Heart left ventricle (tissue), 16 donors: ENCODE results near the gene DNAH1. TPM values are rescaled to one million over a fixed set of nuclear protein-coding genes. Genes with fewer than 3 reads are reported as not detected.

Experiments
- ATAC-seq, 4 donors: fragments of 200-7000 bp; cut with Tn5 transposase; one replicate each; pipeline ENCODE4 v1.9.1; 2020 to 2022; ENCODE audit warnings: moderate library complexity in 4 of 4, mild to moderate bottlenecking in 3 of 4, moderate number of reproducible peaks in 1 of 4
- DNase-seq, 5 donors: peaks; one replicate each; pipeline ENCODE4 v3.0.0-alpha.2; 2020
- H3K27ac ChIP-seq, 12 donors: fragments of 200-600 bp; sonication (generic) in 4 of 12; one replicate each; pipeline versions ENCODE4 v1.5.0 to v1.8.0; 2016 to 2022; ENCODE audit warnings: mild to moderate bottlenecking in 2 of 12
- H3K27me3 ChIP-seq, 9 donors: fragments of 200-600 bp; sonication (generic) in 2 of 9; one replicate each; pipeline versions ENCODE4 v1.5.1 to v1.8.0; 2016 to 2022; ENCODE audit warnings: mild to moderate bottlenecking in 3 of 9
- H3K36me3 ChIP-seq, 9 donors: fragments of 200-600 bp; sonication (generic) in 2 of 9; one replicate each; pipeline versions ENCODE4 v1.5.0 to v1.8.0; 2018 to 2022; ENCODE audit warnings: mild to moderate bottlenecking in 2 of 9
- H3K4me1 ChIP-seq, 12 donors: fragments of 200-600 bp; sonication (generic) in 4 of 12; one replicate each; pipeline versions ENCODE4 v1.5.0 to v1.8.0; 2016 to 2022; ENCODE audit warnings: mild to moderate bottlenecking in 3 of 12
- H3K4me3 ChIP-seq, 12 donors: fragments of 200-600 bp; sonication (generic) in 4 of 12; one replicate each; pipeline versions ENCODE4 v1.5.0 to v1.8.0; 2017 to 2022; ENCODE audit warnings: mild to moderate bottlenecking in 9 of 12, moderate library complexity in 4 of 12
- H3K9me3 ChIP-seq, 12 donors: fragments of 200-600 bp; sonication (generic) in 4 of 12; one replicate each; pipeline versions ENCODE4 v1.5.0 to v1.8.0; 2016 to 2022; ENCODE audit warnings: mild to moderate bottlenecking in 1 of 12
- POLR2A ChIP-seq, 2 donors: fragments of 450-650 bp; IDR thresholded peaks; one replicate each; pipeline ENCODE4 v1.6.1; 2017; ENCODE audit warnings: antibody characterized with exemption in 2 of 2, mild to moderate bottlenecking in 2 of 2, moderate library complexity in 2 of 2
- WGBS, 4 donors: extraction: QIAGEN DNeasy Blood & Tissue Kit in 2 of 4; methylation state at CpG; one replicate each; pipeline versions ENCODE4 v1.1.5 to v1.1.7; 2013 to 2018; 5-methylcytosine and 5-hydroxymethylcytosine counted together
- intact Hi-C, 10 donors: fragments of 100-400 bp; cut with DNase I; formaldehyde crosslinking; loops; one replicate each; pipeline versions ENCODE4 v1.11.1 to v1.14.2; 2022
- microRNA counts, 2 donors: library from miRNA; unstranded; fragments of <30 nt; microRNA quantifications; one replicate each; lab custom pipeline; 2016
- microRNA-seq, 4 donors: library from miRNA; unstranded; fragments of <30 nt; microRNA quantifications; one replicate each; pipeline versions ENCODE4 to v1.2.0, GENCODE V29; 2017 to 2020
- polyA plus RNA-seq, 2 donors: library from polyadenylated mRNA; stranded (reverse); fragments of 200-250 nt; gene quantifications; one replicate each; pipeline ENCODE4 v1.2.3, GENCODE V29; 2013
- total RNA-seq, 9 donors: library from RNA; depleted of rRNA in 2 of 9; stranded (reverse); fragments of >200 nt in 2 of 9; fragmentation: NEBNext Ultra II Directional in 3 of 9; extraction: Animal tissue kit (Norgen Biotek cat#: 25700) in 3 of 9; gene quantifications; one replicate each; pipeline versions ENCODE4 v1.1.0 to v1.2.4, GENCODE V29; 2016 to 2023
- TF ChIP-seq, protein P1 (sequence below), 12 donors: fragments of 200-600 bp; sonication (generic) in 4 of 12; IDR thresholded peaks; one replicate each; pipeline versions ENCODE4 v1.5.0 to v1.8.0; 2018 to 2022; ENCODE audit warnings: antibody characterized with exemption in 12 of 12, mild to moderate bottlenecking in 5 of 12
- donor health status: ischemic (EF 13 %, LVEDD 7.1; RV severe dilation, severe dysfunction).
- donor health status: healthy with polysubstance abuse.
- donor health status: DM: no; HTN: yes; CAD: no.
- donor health status: DM: no; HTN: no; CAD: no.
- donor health status: ischemic (EF 25% LVEDD 6.9; RV normal size, moderate dysfunction).
- donor health status: ischemic (EF 25% LVEDD 5.7; RV mildly dilated, moderate dysfunction).
- donor health status: healthy.
- donor health status: DM: yes; HTN: yes; CAD: no.
- donor health status: ischemic (EF 35%, LVEDD 5.7; RV mildly dilated, moderate dysfunction).
- donor health status: nonischemic (EF 11% LVEDD 7.7; RV severe dilation, severe dysfunction).
- donor health status: DM: yes; HTN: yes; CAD: no.
- donor health status: PGD.
- donor health status: ischemic (EF 29% LVEDD 5.4; RV normal size, mild dysfunction).
- donor health status: nonischemic (EF 23%, LVEDD 6.1; RV moderate dilation, normal function).

Gene DNAH1
- total and polyA plus RNA-seq, 11 donors: 0.95 to 6.6 (median 2.8) TPM

DNA sequence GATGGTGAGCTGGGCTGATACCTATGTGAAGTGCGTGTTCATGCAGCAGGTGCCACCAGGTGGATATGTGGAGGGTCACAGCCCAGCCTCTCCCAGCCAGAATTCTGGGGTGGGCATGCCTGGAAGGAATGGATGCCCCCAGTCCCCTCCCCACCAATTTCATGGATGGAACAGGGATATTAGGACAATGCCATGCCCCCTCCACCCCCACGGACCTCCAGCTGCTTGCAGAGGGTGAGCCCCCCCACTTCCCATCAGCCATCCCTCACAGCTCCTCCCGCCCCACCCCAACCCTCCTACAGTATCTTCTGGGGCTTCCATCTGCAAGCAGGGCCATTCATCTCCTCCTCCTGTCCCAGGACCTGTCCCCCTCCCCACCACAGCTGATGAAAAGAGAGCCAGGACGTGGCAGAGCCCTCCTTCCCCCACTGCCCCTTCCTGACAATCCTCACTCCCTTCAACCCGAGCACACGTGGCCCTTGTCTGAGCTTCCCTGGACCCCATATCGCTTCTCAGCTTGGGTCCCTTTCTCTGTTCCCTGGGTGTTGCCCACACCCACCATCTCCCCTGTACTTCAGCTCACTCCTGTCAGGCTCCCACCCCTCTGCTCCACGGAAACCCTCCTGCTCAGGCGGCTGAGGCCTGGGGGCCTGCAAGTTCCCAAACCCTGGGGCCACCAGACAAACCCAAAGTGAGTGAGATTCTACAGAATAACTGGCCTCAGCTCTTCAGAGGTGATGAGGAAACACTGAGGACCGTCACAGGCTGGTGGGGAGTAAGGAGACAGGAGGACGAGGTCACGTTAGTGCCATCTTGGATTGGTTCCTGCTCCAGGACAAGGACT, 131.6 kb downstream of the DNAH1 start:
- peak overlapping the region in 11 of 12 donors; percentile 14 to 99 (median 93) for H3K27ac ChIP-seq
- H3K4me1 ChIP-seq: peaks cover 0 to 49% (median 15%) of the 10 kb centered on the region in 12 donors
- ATAC-seq: peak in 3 of 4 donors; percentile 0 to 1 (median 1)
- peaks cover 0 to 22% (median 2%) of the 10 kb centered on the region in 9 donors for H3K36me3 ChIP-seq
- WGBS, 4 donors: 45 to 59% (median 49%) methylated on average over 12 of the region's 12 CpGs
- intact Hi-C loops: loop anchor here in 8 of 10 donors (1.0 to 2.0 kb wide), 3 partner anchors 17 to 19 kb away; no protein-coding TSS in a partner anchor
- TF ChIP-seq POLR2A (IDR thresholded peaks at IDR 0.05): no peak
- TF ChIP-seq, protein P1, sequence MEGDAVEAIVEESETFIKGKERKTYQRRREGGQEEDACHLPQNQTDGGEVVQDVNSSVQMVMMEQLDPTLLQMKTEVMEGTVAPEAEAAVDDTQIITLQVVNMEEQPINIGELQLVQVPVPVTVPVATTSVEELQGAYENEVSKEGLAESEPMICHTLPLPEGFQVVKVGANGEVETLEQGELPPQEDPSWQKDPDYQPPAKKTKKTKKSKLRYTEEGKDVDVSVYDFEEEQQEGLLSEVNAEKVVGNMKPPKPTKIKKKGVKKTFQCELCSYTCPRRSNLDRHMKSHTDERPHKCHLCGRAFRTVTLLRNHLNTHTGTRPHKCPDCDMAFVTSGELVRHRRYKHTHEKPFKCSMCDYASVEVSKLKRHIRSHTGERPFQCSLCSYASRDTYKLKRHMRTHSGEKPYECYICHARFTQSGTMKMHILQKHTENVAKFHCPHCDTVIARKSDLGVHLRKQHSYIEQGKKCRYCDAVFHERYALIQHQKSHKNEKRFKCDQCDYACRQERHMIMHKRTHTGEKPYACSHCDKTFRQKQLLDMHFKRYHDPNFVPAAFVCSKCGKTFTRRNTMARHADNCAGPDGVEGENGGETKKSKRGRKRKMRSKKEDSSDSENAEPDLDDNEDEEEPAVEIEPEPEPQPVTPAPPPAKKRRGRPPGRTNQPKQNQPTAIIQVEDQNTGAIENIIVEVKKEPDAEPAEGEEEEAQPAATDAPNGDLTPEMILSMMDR (IDR thresholded peaks at IDR 0.05): no peak
- no peak overlapping the region for H3K4me3 ChIP-seq
- no peaks in the 10 kb centered on the region for H3K27me3 ChIP-seq
- H3K9me3 ChIP-seq: no peaks in the 10 kb centered on the region
- DNase-seq: peak in 3 of 5 donors; percentile 29 to 50 (median 39)

MicroRNAs encoded within 50 kb of the gene (microRNA counts, 767-probe panel; counts per million panel counts)
- microRNA hsa-let-7g-5p (lab: Ali Mortazavi, UCI): 6,622 to 6,755 counts per million in 2 donors

Small RNAs within 50 kb of the gene (microRNA-seq; reads per million reads assigned to microRNA genes)
- gene MIR135A1: 0 to 0.41 (median 0.06) reads per million in 4 donors
- 46,376 to 156,410 (median 77,629) reads per million in 4 donors for gene MIRLET7G

Other genes with a start within 250 kb of the DNAH1 start
- 1 to 10 TPM in 7 of 9 donors, under 1 TPM in 2; 0.66 to 5.2 (median 1.4) TPM for gene POC1A, start 161.9 kb upstream of the DNAH1 start, total RNA-seq
- 1 to 10 TPM in 1 of 2 donors, under 1 TPM in 1; 0.50 to 3.0 TPM for gene POC1A, start 161.9 kb upstream of the DNAH1 start, polyA plus RNA-seq
- 100 to 1,000 TPM in 8 of 9 donors, 10 to 100 TPM in 1; 77.9 to 213 (median 146) TPM for gene ALAS1, start 118.2 kb upstream of the DNAH1 start, total RNA-seq
- gene ALAS1, start 118.2 kb upstream of the DNAH1 start, polyA plus RNA-seq: 100 to 1,000 TPM; 107 to 132 TPM
- gene TLR9, start 90.7 kb upstream of the DNAH1 start, total RNA-seq: under 1 TPM in 8 of 9 donors, not detected in 1; 0.12 to 0.65 (median 0.29) TPM
- gene TLR9, start 90.7 kb upstream of the DNAH1 start, polyA plus RNA-seq: under 1 TPM; 0.04 to 0.23 TPM
- gene TWF2, start 77.2 kb upstream of the DNAH1 start, total RNA-seq: 100 to 1,000 TPM in 7 of 9 donors, 10 to 100 TPM in 2; 62.9 to 133 (median 117) TPM
- 100 to 1,000 TPM in 1 of 2 donors, 10 to 100 TPM in 1; 45.8 to 109 TPM for gene TWF2, start 77.2 kb upstream of the DNAH1 start, polyA plus RNA-seq
- 10 to 100 TPM in 2 of 9 donors, 1 to 10 TPM in 7; 5.7 to 30.2 (median 8.2) TPM for gene PPM1M, start 70.6 kb upstream of the DNAH1 start, total RNA-seq
- 1 to 10 TPM; 5.6 to 6.6 TPM for gene PPM1M, start 70.6 kb upstream of the DNAH1 start, polyA plus RNA-seq
- gene WDR82, start 37.7 kb upstream of the DNAH1 start, total RNA-seq: 10 to 100 TPM; 44.9 to 73.6 (median 61.2) TPM
- gene WDR82, start 37.7 kb upstream of the DNAH1 start, polyA plus RNA-seq: 10 to 100 TPM; 24.7 to 69.2 TPM
- 1 to 10 TPM; 2.6 to 8.4 (median 4.1) TPM for gene GLYCTK, start 28.5 kb upstream of the DNAH1 start, total RNA-seq
- 1 to 10 TPM; 4.7 to 6.4 TPM for gene GLYCTK, start 28.5 kb upstream of the DNAH1 start, polyA plus RNA-seq
- 10 to 100 TPM; 50.0 to 75.9 (median 55.1) TPM for gene BAP1, start 93.7 kb downstream of the DNAH1 start, total RNA-seq
- 10 to 100 TPM; 40.3 to 78.9 TPM for gene BAP1, start 93.7 kb downstream of the DNAH1 start, polyA plus RNA-seq
- 10 to 100 TPM; 10.8 to 27.6 (median 16.4) TPM for gene PHF7, start 94.3 kb downstream of the DNAH1 start, total RNA-seq
- 1 to 10 TPM; 4.0 to 4.2 TPM for gene PHF7, start 94.3 kb downstream of the DNAH1 start, polyA plus RNA-seq
- 10 to 100 TPM; 13.4 to 29.0 (median 14.4) TPM for gene SEMA3G, start 128.8 kb downstream of the DNAH1 start, total RNA-seq
- 10 to 100 TPM; 11.4 to 19.6 TPM for gene SEMA3G, start 128.8 kb downstream of the DNAH1 start, polyA plus RNA-seq
- over 10,000 TPM in 2 of 9 donors, 1,000 to 10,000 TPM in 7; 4,301 to 15,255 (median 8,364) TPM for gene TNNC1, start 137.7 kb downstream of the DNAH1 start, total RNA-seq
- over 10,000 TPM in 1 of 2 donors, 1,000 to 10,000 TPM in 1; 6,829 to 20,003 TPM for gene TNNC1, start 137.7 kb downstream of the DNAH1 start, polyA plus RNA-seq
- gene NISCH, start 139.3 kb downstream of the DNAH1 start, total RNA-seq: 10 to 100 TPM; 29.5 to 56.2 (median 43.9) TPM
- 10 to 100 TPM; 28.8 to 30.2 TPM for gene NISCH, start 139.3 kb downstream of the DNAH1 start, polyA plus RNA-seq
- gene STAB1, start 179.0 kb downstream of the DNAH1 start, total RNA-seq: 100 to 1,000 TPM in 2 of 9 donors, 10 to 100 TPM in 7; 34.1 to 351 (median 50.6) TPM
- gene STAB1, start 179.0 kb downstream of the DNAH1 start, polyA plus RNA-seq: 10 to 100 TPM; 41.0 to 79.1 TPM
- gene NT5DC2, start 217.5 kb downstream of the DNAH1 start, total RNA-seq: 10 to 100 TPM; 22.8 to 99.6 (median 52.7) TPM
- gene NT5DC2, start 217.5 kb downstream of the DNAH1 start, polyA plus RNA-seq: 10 to 100 TPM; 61.1 to 92.7 TPM
- 10 to 100 TPM in 8 of 9 donors, 1 to 10 TPM in 1; 2.0 to 73.0 (median 59.2) TPM for gene UQCC5, start 220.3 kb downstream of the DNAH1 start, total RNA-seq
- gene UQCC5, start 220.3 kb downstream of the DNAH1 start, polyA plus RNA-seq: 100 to 1,000 TPM in 1 of 2 donors, 10 to 100 TPM in 1; 45.2 to 113 TPM